Measurements from ENCODE around the gene RAD51B. TPM values are rescaled to one million over a fixed set of nuclear protein-coding genes. Genes with fewer than 3 reads are reported as not detected.

The RAD51B gene
- total RNA-seq, 1 experiment from 2014 or later, result 23.3 TPM

- Histone ChIP-seq H3K4me3 (ENCODE audit: low read depth, low read length, poor library complexity, severe bottlenecking) (no peak overlapping the region), H3K27me3 (replicated peaks; ENCODE audit: insufficient read depth, low read depth, low read length, poor library complexity) (no peaks in the 10 kb centered on the region), H3K9me3 (ENCODE audit: low read depth, low read length, poor library complexity, severe bottlenecking) (no peaks in the 10 kb centered on the region), H3K4me1 (ENCODE audit: insufficient read depth, low read length, poor library complexity, severe bottlenecking) (peaks cover 58% of the 10 kb centered on the region), H3K27ac (ENCODE audit: low read depth, low read length, poor library complexity, severe bottlenecking) (peak overlapping the region; percentile 73), H3K36me3 (ENCODE audit: insufficient read depth, low read length, poor library complexity, severe bottlenecking) (no peaks in the 10 kb centered on the region)
- ChIA-PET CTCF (interaction anchor here (0.6 to 2.7 kb wide), 2 partner anchors 543 to 545 kb away, joined by 5 to 22 read pairs; no protein-coding TSS in a partner anchor), POLR2A (ENCODE audit: low non-redundant PET) (no interaction called here)
- DNase-seq (ENCODE audit: low spot score), result peak; percentile 22
- BruUV-seq (replicated peaks), result no TSS peak
- intact Hi-C loops (cut with micrococcal nuclease; ENCODE audit: unreplicated experiment), result loop anchor here (5.0 kb wide), 2 partner anchors 164 to 436 kb away; no protein-coding TSS in a partner anchor
- TF ChIP-seq, protein P1, sequence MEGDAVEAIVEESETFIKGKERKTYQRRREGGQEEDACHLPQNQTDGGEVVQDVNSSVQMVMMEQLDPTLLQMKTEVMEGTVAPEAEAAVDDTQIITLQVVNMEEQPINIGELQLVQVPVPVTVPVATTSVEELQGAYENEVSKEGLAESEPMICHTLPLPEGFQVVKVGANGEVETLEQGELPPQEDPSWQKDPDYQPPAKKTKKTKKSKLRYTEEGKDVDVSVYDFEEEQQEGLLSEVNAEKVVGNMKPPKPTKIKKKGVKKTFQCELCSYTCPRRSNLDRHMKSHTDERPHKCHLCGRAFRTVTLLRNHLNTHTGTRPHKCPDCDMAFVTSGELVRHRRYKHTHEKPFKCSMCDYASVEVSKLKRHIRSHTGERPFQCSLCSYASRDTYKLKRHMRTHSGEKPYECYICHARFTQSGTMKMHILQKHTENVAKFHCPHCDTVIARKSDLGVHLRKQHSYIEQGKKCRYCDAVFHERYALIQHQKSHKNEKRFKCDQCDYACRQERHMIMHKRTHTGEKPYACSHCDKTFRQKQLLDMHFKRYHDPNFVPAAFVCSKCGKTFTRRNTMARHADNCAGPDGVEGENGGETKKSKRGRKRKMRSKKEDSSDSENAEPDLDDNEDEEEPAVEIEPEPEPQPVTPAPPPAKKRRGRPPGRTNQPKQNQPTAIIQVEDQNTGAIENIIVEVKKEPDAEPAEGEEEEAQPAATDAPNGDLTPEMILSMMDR (conservative IDR thresholded peaks at IDR 0.05; ENCODE audit: low read depth, low read length), result no peak
- TF ChIP-seq EZH2 (IDR thresholded peaks at IDR 0.05; ENCODE audit: borderline replicate concordance, low read depth, low read length, poor library complexity, severe bottlenecking), result no peak
Observed at GRCh38 chr14:68246074-68246785, 426.7 kb downstream of the RAD51B start.

DNA sequence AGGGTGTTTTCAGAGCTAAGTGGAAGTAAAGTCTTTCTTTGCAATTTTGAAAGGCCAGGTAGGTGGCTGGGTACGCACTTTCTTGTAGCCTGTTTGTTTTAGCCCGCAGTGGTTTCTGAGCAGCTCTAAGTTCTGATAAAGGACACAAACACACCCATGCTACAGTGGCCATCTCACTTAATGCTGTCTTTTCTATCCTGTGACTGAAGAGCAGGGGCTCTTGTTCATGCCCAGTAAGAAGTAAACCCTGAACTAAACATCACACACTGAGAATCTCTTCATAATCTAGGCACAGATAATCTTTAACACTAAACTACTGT lies 427.2 kb downstream of the RAD51B start:
- BruUV-seq (replicated peaks), result no TSS peak
- ChIA-PET POLR2A (ENCODE audit: low non-redundant PET) (no interaction called here), CTCF (interaction anchor here (0.9 to 2.7 kb wide), 2 partner anchors 543 to 570 kb away, joined by 8 to 22 read pairs; no protein-coding TSS in a partner anchor)
- intact Hi-C loops (cut with micrococcal nuclease; ENCODE audit: unreplicated experiment), result loop anchor here (5.0 kb wide), 2 partner anchors 164 to 436 kb away; no protein-coding TSS in a partner anchor
- TF ChIP-seq EZH2 (IDR thresholded peaks at IDR 0.05; ENCODE audit: borderline replicate concordance, low read depth, low read length, poor library complexity, severe bottlenecking), result no peak
- TF ChIP-seq, protein P1 (conservative IDR thresholded peaks at IDR 0.05; ENCODE audit: low read depth, low read length), result no peak
- no peaks in the 10 kb centered on the region for H3K27me3 ChIP-seq (replicated peaks; ENCODE audit: insufficient read depth, low read depth, low read length, poor library complexity)
- no peak for DNase-seq (ENCODE audit: low spot score)
- peaks cover 58% of the 10 kb centered on the region for H3K4me1 ChIP-seq (ENCODE audit: insufficient read depth, low read length, poor library complexity, severe bottlenecking)
- no peak overlapping the region for H3K4me3 ChIP-seq (ENCODE audit: low read depth, low read length, poor library complexity, severe bottlenecking)
- H3K27ac ChIP-seq (ENCODE audit: low read depth, low read length, poor library complexity, severe bottlenecking), result peak overlapping the region; percentile 73
- H3K36me3 ChIP-seq (ENCODE audit: insufficient read depth, low read length, poor library complexity, severe bottlenecking), result no peaks in the 10 kb centered on the region
- H3K9me3 ChIP-seq (ENCODE audit: low read depth, low read length, poor library complexity, severe bottlenecking), result no peaks in the 10 kb centered on the region

DNA sequence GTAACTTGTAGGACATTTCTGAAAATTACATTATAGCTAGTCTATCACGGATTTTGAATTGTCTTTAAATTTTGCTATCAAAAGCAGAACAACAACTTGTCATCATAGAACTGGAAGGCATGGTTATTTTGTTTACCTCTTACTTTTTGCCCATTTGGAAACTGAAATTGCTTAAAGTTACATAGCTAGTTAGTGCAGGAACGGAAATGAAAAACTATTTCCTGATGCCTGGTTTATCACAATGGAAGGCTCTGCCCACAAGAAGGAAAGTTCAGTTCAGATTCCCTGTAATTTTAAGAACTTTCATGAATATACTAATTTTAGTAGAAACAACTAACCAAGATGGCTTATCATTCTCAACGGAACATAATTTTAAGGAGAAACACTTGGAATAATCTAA lies 427.7 kb downstream of the RAD51B start:
- POLR2A ChIA-PET (ENCODE audit: low non-redundant PET), result no interaction called here
- peaks cover 58% of the 10 kb centered on the region for H3K4me1 ChIP-seq (ENCODE audit: insufficient read depth, low read length, poor library complexity, severe bottlenecking)
- H3K4me3 ChIP-seq (ENCODE audit: low read depth, low read length, poor library complexity, severe bottlenecking), result no peak overlapping the region
- intact Hi-C loops (cut with micrococcal nuclease; ENCODE audit: unreplicated experiment), result loop anchor here (5.0 kb wide), 2 partner anchors 165 to 435 kb away; no protein-coding TSS in a partner anchor
- BruUV-seq (replicated peaks), result no TSS peak
- TF ChIP-seq EZH2 (IDR thresholded peaks at IDR 0.05; ENCODE audit: borderline replicate concordance, low read depth, low read length, poor library complexity, severe bottlenecking), result no peak
- TF ChIP-seq, protein P1 (conservative IDR thresholded peaks at IDR 0.05; ENCODE audit: low read depth, low read length), result no peak
- DNase-seq (ENCODE audit: low spot score), result no peak
- H3K36me3 ChIP-seq (ENCODE audit: insufficient read depth, low read length, poor library complexity, severe bottlenecking), result no peaks in the 10 kb centered on the region
- CTCF ChIA-PET, result interaction anchor here (0.9 to 2.7 kb wide), 2 partner anchors 542 to 569 kb away, joined by 8 to 22 read pairs; no protein-coding TSS in a partner anchor
- H3K27ac ChIP-seq (ENCODE audit: low read depth, low read length, poor library complexity, severe bottlenecking), result no peak overlapping the region
- H3K9me3 ChIP-seq (ENCODE audit: low read depth, low read length, poor library complexity, severe bottlenecking), result no peaks in the 10 kb centered on the region
- no peaks in the 10 kb centered on the region for H3K27me3 ChIP-seq (replicated peaks; ENCODE audit: insufficient read depth, low read depth, low read length, poor library complexity)

Measured in A673 (cell line).